Vagina (tissue), 2 donors: Measurements from ENCODE around the gene SLC17A5. TPM values are rescaled to one million over a fixed set of nuclear protein-coding genes. Genes with fewer than 3 reads are reported as not detected.

Experiments
- DNase-seq, 2 donors: peaks; one replicate each; pipeline ENCODE4 v3.0.0-alpha.2; 2017; ENCODE audit errors: extremely low spot score in 2 of 2
- H3K27ac ChIP-seq: fragments of 200-600 bp; sonication (generic); one replicate; pipeline ENCODE4 v1.5.1; 2019
- H3K27me3 ChIP-seq: fragments of 200-600 bp; sonication (generic); one replicate; pipeline ENCODE4 v1.5.1; 2019
- H3K36me3 ChIP-seq, 2 donors: fragments of 200-600 bp; sonication (generic); one replicate each; pipeline ENCODE4 v1.5.1; 2017 to 2019
- H3K4me1 ChIP-seq: fragments of 200-600 bp; sonication (generic); one replicate; pipeline ENCODE4 v1.5.1; 2019
- H3K4me3 ChIP-seq, 2 donors: fragments of 200-600 bp; sonication (generic); 1 replicate in 1 of 2; 2 replicates in 1 of 2; pipeline ENCODE4 v1.5.1; 2016 to 2019
- H3K9me3 ChIP-seq: fragments of 200-600 bp; sonication (generic); one replicate; pipeline ENCODE4 v1.5.1; 2019
- POLR2A ChIP-seq, 2 donors: fragments of 450-650 bp; IDR thresholded peaks; one replicate each; pipeline ENCODE4 v1.6.1; 2017; ENCODE audit warnings: antibody characterized with exemption in 2 of 2, mild to moderate bottlenecking in 2 of 2, moderate library complexity in 2 of 2
- POLR2AphosphoS5 ChIP-seq, 2 donors: sonication (generic); formaldehyde crosslinking; IDR thresholded peaks; one replicate each; pipeline ENCODE4 v1.9.0; 2017; ENCODE audit warnings: antibody characterized with exemption in 2 of 2, mild to moderate bottlenecking in 2 of 2, low read depth in 1 of 2; ENCODE audit not compliant: insufficient read depth in 1 of 2
- intact Hi-C: fragments of 100-400 bp; cut with DNase I; formaldehyde crosslinking; loops from one replicate; pipeline ENCODE4 v1.15.1; 2023
- total RNA-seq: library from RNA; depleted of rRNA; stranded (reverse); fragments of >200 nt; gene quantifications from one replicate; pipeline ENCODE4 v1.2.3, GENCODE V29; 2016
- TF ChIP-seq, protein P1 (sequence below), 3 experiments: fragments of 450-650 bp in 2 of 3; fragments of 200-600 bp in 1 of 3; sonication (generic) in 1 of 3; IDR thresholded peaks; one replicate each; pipeline ENCODE4 v1.5.1; 2017 to 2019; ENCODE audit warnings: antibody characterized with exemption in 3 of 3, mild to moderate bottlenecking in 2 of 3, moderate library complexity in 2 of 3

The SLC17A5 gene
- total RNA-seq, 1 donor from 2014 or later = 10.1 TPM

DNA sequence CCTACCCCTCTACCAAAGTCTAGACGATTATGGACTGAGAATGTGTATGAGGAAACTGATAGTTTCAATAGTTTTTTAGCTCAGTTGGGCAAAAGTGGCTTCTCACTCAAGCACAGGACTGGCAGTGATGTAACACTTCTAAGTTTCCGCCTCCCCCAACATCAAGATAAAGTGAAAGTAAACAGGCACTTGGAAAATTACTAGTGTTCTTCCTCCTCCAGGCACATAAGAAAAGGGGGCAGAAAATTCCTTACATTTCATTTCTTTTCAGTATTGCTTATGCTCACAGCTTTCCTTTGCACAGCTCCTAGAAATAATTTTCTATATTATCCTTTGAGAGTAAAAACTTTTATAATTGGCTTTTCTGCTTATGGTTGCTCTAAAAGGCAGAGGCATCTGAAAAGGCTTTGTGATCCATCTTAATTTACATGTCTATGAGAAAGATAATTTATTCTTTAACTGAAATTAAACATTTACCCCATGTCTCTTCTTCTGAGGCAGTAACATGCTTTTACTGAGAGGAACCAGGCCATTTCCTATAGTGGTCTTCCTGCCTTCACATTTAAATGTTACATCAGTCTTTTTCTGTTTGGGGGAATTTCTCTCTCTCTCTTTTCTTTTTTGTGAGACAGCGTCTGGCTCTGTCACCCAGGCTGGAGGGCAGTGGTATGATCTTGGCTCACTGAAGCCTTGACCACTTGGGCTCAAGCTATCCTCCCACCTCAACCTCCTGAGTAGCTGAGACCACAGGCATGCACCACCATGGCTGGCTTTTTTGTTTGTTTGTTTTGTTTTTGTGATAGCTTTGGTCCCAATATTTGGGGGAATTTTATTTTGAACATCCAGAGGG, 68.0 kb downstream of the SLC17A5 start:
- intact Hi-C loops = no loop called here
- no peaks in the 10 kb centered on the region for H3K9me3 ChIP-seq
- DNase-seq = no peak
- peaks cover 32% of the 10 kb centered on the region for H3K4me1 ChIP-seq
- no peaks in the 10 kb centered on the region for H3K27me3 ChIP-seq
- H3K27ac ChIP-seq = peak overlapping the region; percentile 97
- TF ChIP-seq POLR2A (IDR thresholded peaks at IDR 0.05) (peak in 1 of 2 donors; percentile 47), POLR2AphosphoS5 (IDR thresholded peaks at IDR 0.05; ENCODE audit: insufficient read depth in 1 of 2, low read depth in 1 of 2) (peak; percentile 20 to 98)
- TF ChIP-seq, protein P1, sequence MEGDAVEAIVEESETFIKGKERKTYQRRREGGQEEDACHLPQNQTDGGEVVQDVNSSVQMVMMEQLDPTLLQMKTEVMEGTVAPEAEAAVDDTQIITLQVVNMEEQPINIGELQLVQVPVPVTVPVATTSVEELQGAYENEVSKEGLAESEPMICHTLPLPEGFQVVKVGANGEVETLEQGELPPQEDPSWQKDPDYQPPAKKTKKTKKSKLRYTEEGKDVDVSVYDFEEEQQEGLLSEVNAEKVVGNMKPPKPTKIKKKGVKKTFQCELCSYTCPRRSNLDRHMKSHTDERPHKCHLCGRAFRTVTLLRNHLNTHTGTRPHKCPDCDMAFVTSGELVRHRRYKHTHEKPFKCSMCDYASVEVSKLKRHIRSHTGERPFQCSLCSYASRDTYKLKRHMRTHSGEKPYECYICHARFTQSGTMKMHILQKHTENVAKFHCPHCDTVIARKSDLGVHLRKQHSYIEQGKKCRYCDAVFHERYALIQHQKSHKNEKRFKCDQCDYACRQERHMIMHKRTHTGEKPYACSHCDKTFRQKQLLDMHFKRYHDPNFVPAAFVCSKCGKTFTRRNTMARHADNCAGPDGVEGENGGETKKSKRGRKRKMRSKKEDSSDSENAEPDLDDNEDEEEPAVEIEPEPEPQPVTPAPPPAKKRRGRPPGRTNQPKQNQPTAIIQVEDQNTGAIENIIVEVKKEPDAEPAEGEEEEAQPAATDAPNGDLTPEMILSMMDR (IDR thresholded peaks at IDR 0.05) = no peak
- no peaks in the 10 kb centered on the region for H3K36me3 ChIP-seq
- H3K4me3 ChIP-seq = peak overlapping the region; percentile 31 to 35

DNA sequence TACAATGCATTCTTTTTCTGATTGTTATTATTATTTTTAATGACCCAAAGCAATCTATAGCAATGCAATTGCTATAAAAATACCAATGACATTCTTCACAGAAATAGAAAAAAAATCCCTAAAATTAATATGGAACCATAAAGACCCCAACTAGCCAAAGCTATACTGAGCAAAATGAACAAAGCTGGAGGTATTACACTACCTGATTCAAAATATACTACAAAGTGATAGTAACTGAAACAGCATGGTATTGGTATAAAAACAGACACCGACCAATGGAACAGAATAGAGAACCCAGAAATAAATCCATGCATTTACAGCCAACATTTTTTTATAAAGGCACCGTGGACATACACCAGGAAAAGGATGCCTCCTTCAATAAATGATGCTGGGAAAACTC, 72.5 kb downstream of the SLC17A5 start:
- intact Hi-C loops = loop anchor here (2.0 kb wide), 1 partner anchor 60 kb away; the partner anchor contains the start of gene EEF1A1
- TF ChIP-seq, protein P1 (IDR thresholded peaks at IDR 0.05) = no peak
- TF ChIP-seq POLR2AphosphoS5 (IDR thresholded peaks at IDR 0.05; ENCODE audit: insufficient read depth in 1 of 2, low read depth in 1 of 2) (no peak), POLR2A (IDR thresholded peaks at IDR 0.05) (no peak)
- Histone ChIP-seq H3K4me3 (no peak overlapping the region), H3K4me1 (peaks cover 44% of the 10 kb centered on the region), H3K36me3 (no peaks in the 10 kb centered on the region), H3K9me3 (no peaks in the 10 kb centered on the region), H3K27ac (peak overlapping the region; percentile 96), H3K27me3 (no peaks in the 10 kb centered on the region)
- DNase-seq = no peak

DNA sequence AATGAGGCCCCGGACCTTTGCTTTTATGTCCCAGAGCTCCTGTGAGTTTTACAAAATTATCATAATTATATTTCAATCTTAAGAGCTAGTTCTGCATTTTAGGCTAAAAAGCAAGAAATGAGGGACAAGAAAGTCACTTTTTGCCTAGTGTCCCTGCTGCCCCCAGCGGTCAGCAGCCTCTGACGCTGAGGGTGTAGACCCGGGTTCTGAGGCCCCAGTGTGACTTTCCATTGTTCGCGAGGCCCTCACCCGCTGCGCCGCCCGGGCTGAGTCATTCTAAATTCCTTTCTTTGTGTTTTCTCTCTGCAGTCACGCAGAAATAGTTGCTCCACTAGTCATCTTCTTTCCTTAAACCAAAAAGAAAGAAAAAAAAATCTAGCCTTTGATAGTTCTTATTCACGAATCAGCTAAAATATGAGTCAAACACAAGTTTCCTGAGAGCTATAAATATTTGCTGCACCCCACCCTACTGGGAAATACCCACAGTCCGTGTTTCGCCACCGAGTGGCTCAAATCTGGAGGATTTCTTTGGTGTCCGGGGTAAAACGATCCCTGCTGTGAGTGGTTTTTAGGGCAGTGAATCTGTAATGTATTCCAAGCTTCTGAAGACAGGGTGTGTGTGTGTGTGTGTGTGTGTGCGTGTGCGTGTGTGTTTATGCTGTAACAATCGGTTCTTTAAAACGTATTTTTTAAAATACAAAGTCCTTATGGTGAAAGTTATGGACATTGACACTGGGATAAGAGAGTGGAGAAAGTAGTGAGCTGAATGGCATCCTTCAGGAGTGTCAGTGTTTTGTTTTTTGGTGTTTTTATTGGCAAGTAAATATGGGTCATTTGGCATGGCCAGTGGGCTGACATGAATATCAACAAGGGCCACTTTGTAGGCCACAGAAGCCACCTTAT, 73.3 kb downstream of the SLC17A5 start:
- Histone ChIP-seq H3K36me3 (no peaks in the 10 kb centered on the region), H3K4me3 (peak overlapping the region; percentile 18 to 29), H3K9me3 (no peaks in the 10 kb centered on the region), H3K27me3 (no peaks in the 10 kb centered on the region), H3K4me1 (peaks cover 37% of the 10 kb centered on the region), H3K27ac (peak overlapping the region; percentile 96)
- TF ChIP-seq POLR2AphosphoS5 (IDR thresholded peaks at IDR 0.05; ENCODE audit: insufficient read depth in 1 of 2, low read depth in 1 of 2) = peak; percentile 87 to 98
- TF ChIP-seq POLR2A (IDR thresholded peaks at IDR 0.05) = peak in 1 of 2 donors; percentile 5
- TF ChIP-seq, protein P1 (IDR thresholded peaks at IDR 0.05) = peak in 1 of 3 experiments; percentile 17
- peak in 1 of 2 donors; percentile 94 for DNase-seq
- intact Hi-C loops = loop anchor here (2.0 kb wide), 1 partner anchor 60 kb away; the partner anchor contains the start of gene EEF1A1

DNA sequence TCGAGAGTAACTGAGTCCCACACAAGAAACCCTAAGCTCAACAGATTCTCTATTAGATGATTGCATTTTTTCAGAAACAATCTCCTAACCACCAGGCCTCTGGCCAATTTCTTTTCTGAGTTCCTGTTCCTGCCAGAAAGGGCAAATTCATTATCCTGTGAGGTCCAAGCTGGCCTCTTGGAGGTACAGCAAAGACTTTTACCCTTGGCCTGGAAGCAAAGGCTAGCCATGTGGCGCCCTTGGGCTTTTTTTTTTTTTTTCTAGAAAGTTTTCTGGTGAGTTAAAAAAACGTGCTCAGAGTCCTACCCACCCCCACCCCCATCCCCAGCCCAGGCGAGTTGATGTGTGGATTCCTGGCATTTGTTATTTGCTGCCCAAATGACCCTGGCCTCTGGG, 73.9 kb downstream of the SLC17A5 start:
- Histone ChIP-seq H3K4me1 (peaks cover 32% of the 10 kb centered on the region), H3K27ac (peak overlapping the region; percentile 96), H3K4me3 (peak overlapping the region; percentile 18 to 29), H3K36me3 (no peaks in the 10 kb centered on the region), H3K9me3 (no peaks in the 10 kb centered on the region), H3K27me3 (no peaks in the 10 kb centered on the region)
- intact Hi-C loops = loop anchor here (2.0 kb wide), 1 partner anchor 59 kb away; the partner anchor contains the start of gene EEF1A1
- DNase-seq = no peak
- TF ChIP-seq, protein P1 (IDR thresholded peaks at IDR 0.05) = no peak
- no peak for TF ChIP-seq POLR2A (IDR thresholded peaks at IDR 0.05)
- TF ChIP-seq POLR2AphosphoS5 (IDR thresholded peaks at IDR 0.05; ENCODE audit: insufficient read depth in 1 of 2, low read depth in 1 of 2) = no peak
